ENCODE measurements around the gene COL9A3.
A peak's percentile ranks its signal among the peaks of the same experiment; 100 is the strongest.

The COL9A3 gene

GRCh38 chr20:62795023-62795761 is 21.7 kb upstream of the COL9A3 start:
- H3K27ac ChIP-seq, result peak overlapping the region; percentile 69
- no peak for DNase-seq (ENCODE audit: low read depth, low spot score)

GRCh38 chr20:62796699-62797491 is 20.0 kb upstream of the COL9A3 start:
- peak overlapping the region; percentile 69 for H3K27ac ChIP-seq
- no peak for DNase-seq (ENCODE audit: low read depth, low spot score)

- DNase-seq (ENCODE audit: low read depth, low spot score), result no peak
- H3K27ac ChIP-seq, result no peak overlapping the region
Observed at GRCh38 chr20:62797671-62798532, 18.9 kb upstream of the COL9A3 start.

GRCh38 chr20:62799036-62799435 is 17.8 kb upstream of the COL9A3 start:
- no peak for DNase-seq (ENCODE audit: low read depth, low spot score)
- H3K27ac ChIP-seq, result no peak overlapping the region

- DNase-seq (ENCODE audit: low read depth, low spot score), result no peak
- no peak overlapping the region for H3K27ac ChIP-seq
Observed at GRCh38 chr20:62799459-62799858, 17.4 kb upstream of the COL9A3 start.

GRCh38 chr20:62799873-62800272 is 17.0 kb upstream of the COL9A3 start:
- no peak overlapping the region for H3K27ac ChIP-seq
- DNase-seq (ENCODE audit: low read depth, low spot score), result no peak

GRCh38 chr20:62800314-62801259 is 16.3 kb upstream of the COL9A3 start:
- H3K27ac ChIP-seq, result no peak overlapping the region
- DNase-seq (ENCODE audit: low read depth, low spot score), result no peak

GRCh38 chr20:62801284-62802010 is 15.4 kb upstream of the COL9A3 start:
- DNase-seq (ENCODE audit: low read depth, low spot score), result no peak
- H3K27ac ChIP-seq, result no peak overlapping the region

- H3K27ac ChIP-seq, result no peak overlapping the region
- no peak for DNase-seq (ENCODE audit: low read depth, low spot score)
Observed at GRCh38 chr20:62802026-62802712, 14.7 kb upstream of the COL9A3 start.

- H3K27ac ChIP-seq, result no peak overlapping the region
Observed at GRCh38 chr20:62804021-62804626, 12.7 kb upstream of the COL9A3 start.

GRCh38 chr20:62804627-62805154 is 12.2 kb upstream of the COL9A3 start, which contains the start of gene OGFR:
OGFR (plus strand) TSS chr20:62804835; CDS start chr20:62804860, 25 bp downstream.
- no peak for DNase-seq (ENCODE audit: low read depth, low spot score)
- H3K27ac ChIP-seq, result peak within 1 kb of the TSS; percentile 23

More at GRCh38 chr20:62804021-62804626, 12.7 kb upstream of the COL9A3 start:
- no peak for DNase-seq (ENCODE audit: low read depth, low spot score)

- DNase-seq (ENCODE audit: low read depth, low spot score), result no peak
- H3K27ac ChIP-seq, result peak overlapping the region; percentile 23
Observed at GRCh38 chr20:62805155-62805710, 11.6 kb upstream of the COL9A3 start.

GRCh38 chr20:62805711-62806382 is 11.0 kb upstream of the COL9A3 start:
- H3K27ac ChIP-seq, result no peak overlapping the region
- no peak for DNase-seq (ENCODE audit: low read depth, low spot score)

GRCh38 chr20:62806383-62807050 is 10.3 kb upstream of the COL9A3 start:
- H3K27ac ChIP-seq, result no peak overlapping the region
- DNase-seq (ENCODE audit: low read depth, low spot score), result no peak

GRCh38 chr20:62807444-62808210 is 9.2 kb upstream of the COL9A3 start:
- H3K27ac ChIP-seq, result no peak overlapping the region
- DNase-seq (ENCODE audit: low read depth, low spot score), result no peak

Data from epithelial cell of prostate (primary cell).